Endothelial cell of umbilical vein (primary cell): Measurements from ENCODE around the gene FRMD4A. TPM values are rescaled to one million over a fixed set of nuclear protein-coding genes. Genes with fewer than 3 reads are reported as not detected.
A peak's percentile ranks its signal among the peaks of the same experiment; 100 is the strongest.

Experiments used
- BruUV-seq: library from RNA; stranded (reverse); fragments of 400-500 nt; replicated peaks from 2 replicates; lab custom pipeline; 2021; lab: Mats Ljungman, UMichigan
- CTCF ChIA-PET: fragments of 300-600, 350-600 bp; sonication (Branson Sonifier 250); formaldehyde crosslinking; loops from one replicate; lab custom pipeline; 2021; ENCODE audit warnings: antibody characterized with exemption, inconsistent platforms; lab: Charles Lee
- POLR2A ChIA-PET: fragments of 300-600, 350-600 bp; sonication (Branson Sonifier 250); formaldehyde crosslinking; loops from one replicate; lab custom pipeline; 2021; ENCODE audit warnings: antibody characterized with exemption, inconsistent platforms; lab: Charles Lee
- DNase-seq: peaks from one replicate; pipeline ENCODE4 v3.0.0-alpha.2; 2011; ENCODE audit warnings: low read depth, low spot score
- FAIRE-seq: peaks from 2 replicates; lab custom pipeline; 2011; peaks lifted over from hg19 to GRCh38; lab: Jason Lieb, UNC
- H2AFZ ChIP-seq: 2 replicates; pipeline ENCODE4 v1.6.0; 2012; ENCODE audit warnings: low read depth, low read length, control low read depth, inconsistent platforms
- H3K27ac ChIP-seq: 2 replicates; pipeline ENCODE4 v1.5.1; 2011; ENCODE audit warnings: low read depth, mild to moderate bottlenecking, control low read depth, low read length, moderate library complexity; ENCODE audit not compliant: insufficient read depth
- H3K27me3 ChIP-seq, 2 experiments: 2 replicates each; pipeline versions ENCODE4 v1.6.0 to v1.6.1; 2011; ENCODE audit warnings: low read length in 2 of 2, mixed read lengths in 1 of 2; ENCODE audit not compliant: control insufficient read depth in 2 of 2, insufficient read depth in 2 of 2
- H3K36me3 ChIP-seq, 2 experiments: 2 replicates in 1 of 2; 3 replicates in 1 of 2; pipeline ENCODE4 v1.5.1; 2011; ENCODE audit warnings: low read length in 2 of 2, mild to moderate bottlenecking in 1 of 2, moderate library complexity in 1 of 2; ENCODE audit not compliant: control insufficient read depth in 2 of 2, insufficient read depth in 2 of 2; ENCODE audit errors: extremely low read depth in 1 of 2
- H3K4me1 ChIP-seq: 3 replicates; pipeline ENCODE4 v1.5.1; 2011; ENCODE audit warnings: mild to moderate bottlenecking, low read length; ENCODE audit not compliant: control insufficient read depth, insufficient read depth; ENCODE audit errors: extremely low read depth
- H3K4me2 ChIP-seq: 2 replicates; pipeline ENCODE4 v1.6.1; 2011; ENCODE audit warnings: low read length, control low read depth, mixed read lengths; ENCODE audit not compliant: insufficient read depth
- H3K4me3 ChIP-seq, 3 experiments: fragments of 200-600 bp in 1 of 3; sonication (generic), shearing (Covaris generic) in 1 of 3; replicated peaks in 1 of 3; 2 replicates each; pipeline ENCODE4 v1.5.1; 2011 to 2016; ENCODE audit warnings: control low read depth in 3 of 3, low read length in 3 of 3, mild to moderate bottlenecking in 2 of 3, inconsistent platforms in 1 of 3, low read depth in 1 of 3, moderate library complexity in 1 of 3; ENCODE audit not compliant: insufficient read depth in 1 of 3
- H3K79me2 ChIP-seq: 2 replicates; pipeline ENCODE4 v1.6.0; 2012; ENCODE audit warnings: low read length, inconsistent platforms; ENCODE audit not compliant: control insufficient read depth, insufficient read depth
- H3K9ac ChIP-seq: replicated peaks from 2 replicates; pipeline ENCODE3; 2011; ENCODE audit warnings: low read length, control low read depth; ENCODE audit not compliant: insufficient read depth; ENCODE audit errors: extremely low read depth
- H3K9me1 ChIP-seq: replicated peaks from 3 replicates; pipeline ENCODE4 v1.6.0; 2011; ENCODE audit warnings: mild to moderate bottlenecking, low read length; ENCODE audit not compliant: control insufficient read depth, insufficient read depth; ENCODE audit errors: extremely low read depth
- H3K9me3 ChIP-seq: replicated peaks from 2 replicates; pipeline ENCODE4 v1.5.1; 2012; ENCODE audit warnings: low read length, inconsistent platforms; ENCODE audit not compliant: control insufficient read depth, insufficient read depth
- H4K20me1 ChIP-seq: replicated peaks from 2 replicates; pipeline ENCODE3; 2011; ENCODE audit warnings: mild to moderate bottlenecking, low read length; ENCODE audit not compliant: control insufficient read depth, insufficient read depth; ENCODE audit errors: extremely low read depth
- CTCF ChIP-seq, 2 donors: IDR thresholded peaks; 1 replicate in 1 of 2; 2 replicates in 1 of 2; pipeline ENCODE4 v1.5.1; 2011; ENCODE audit warnings: low read length in 2 of 2, mild to moderate bottlenecking in 2 of 2, moderate library complexity in 2 of 2, control low read depth in 1 of 2, inconsistent platforms in 1 of 2, low read depth in 1 of 2; ENCODE audit not compliant: insufficient read depth in 1 of 2; ENCODE audit errors: extremely low read depth in 1 of 2
- EZH2 ChIP-seq: IDR thresholded peaks from 2 replicates; pipeline ENCODE4 v1.6.1; 2012; ENCODE audit warnings: borderline replicate concordance, low read depth, mild to moderate bottlenecking, moderate library complexity, low read length, inconsistent platforms; ENCODE audit not compliant: severe bottlenecking
- FOS ChIP-seq: IDR thresholded peaks from 2 replicates; pipeline ENCODE4 v1.6.1; 2011; ENCODE audit warnings: mild to moderate bottlenecking, low read length, moderate library complexity, borderline replicate concordance; ENCODE audit not compliant: insufficient read depth
- GATA2 ChIP-seq: IDR thresholded peaks from 2 replicates; pipeline ENCODE4 v1.7.0; 2011; ENCODE audit warnings: low read depth, mild to moderate bottlenecking, moderate library complexity, mixed read lengths, low read length; ENCODE audit not compliant: insufficient read length, insufficient read depth
- MYC ChIP-seq: IDR thresholded peaks from one replicate; pipeline ENCODE4 v1.6.1; 2011; ENCODE audit warnings: mild to moderate bottlenecking, low read depth, low read length
- POLR2A ChIP-seq: IDR thresholded peaks from 2 replicates; pipeline ENCODE4 v1.6.1; 2012; ENCODE audit warnings: low read depth, mild to moderate bottlenecking, control low read depth, low read length
- POLR2AphosphoS5 ChIP-seq: IDR thresholded peaks from 2 replicates; pipeline ENCODE4 v1.6.1; 2012; ENCODE audit warnings: low read depth, mild to moderate bottlenecking, control low read depth, low read length, moderate library complexity; ENCODE audit not compliant: insufficient read depth
- dilution Hi-C: fragments of 300-500 bp; cut with MboI; formaldehyde crosslinking; loops from one replicate; pipeline ENCODE4 v1.15.0; 2019; ENCODE audit warnings: low sequenced_read_pairs; ENCODE audit not compliant: extremely low pct_ligation_motif_present
- intact Hi-C: fragments of 100-400 bp; cut with micrococcal nuclease; formaldehyde crosslinking; loops from one replicate; pipeline ENCODE4 v1.10.0; 2022
- polyA plus RNA-seq, 4 experiments: library from polyadenylated mRNA; depleted of rRNA in 3 of 4; stranded (reverse) in 3 of 4; unstranded in 1 of 4; fragments of >200 nt; gene quantifications; 2 replicates each; pipeline versions ENCODE4 v1.2.1 to v1.2.3, GENCODE V29; 2011 to 2012; ENCODE audit warnings: missing spikeins in 1 of 4
- total RNA-seq: library from RNA; stranded (reverse); gene quantifications from 2 replicates; pipeline ENCODE4 v1.2.3, GENCODE V29; 2021
- TF ChIP-seq, protein P1 (sequence below): IDR thresholded peaks from 2 replicates; pipeline ENCODE4 v1.6.1; 2011; ENCODE audit not compliant: insufficient read depth, insufficient read length

FRMD4A gene
- total and polyA plus RNA-seq, 2 donors (not counting 3 experiments of a cell fraction or from before 2014, with no cell fraction given): 123 to 148 TPM

DNA sequence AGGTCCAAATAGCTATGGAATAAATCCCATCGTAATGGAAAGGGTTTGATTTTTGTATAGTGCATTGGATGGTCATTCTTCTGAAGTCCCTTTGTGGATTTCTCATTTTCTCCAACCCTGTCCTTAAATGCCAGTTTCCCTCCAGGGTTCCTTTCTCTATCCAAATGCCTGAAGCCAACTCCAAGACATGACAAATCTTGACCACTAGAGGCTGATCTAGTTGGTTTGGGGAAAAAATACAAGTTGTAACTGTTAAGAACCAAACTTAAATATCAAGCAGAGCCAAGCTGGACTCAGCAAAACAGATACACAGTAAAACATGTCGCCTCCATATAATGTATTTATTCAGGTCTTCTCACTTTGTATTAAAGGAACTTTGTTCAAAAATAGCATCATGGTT lies 28.7 kb downstream of the FRMD4A start:
- dilution Hi-C loops: no loop called here
- Histone ChIP-seq H3K27me3 (peaks cover 26 to 29% of the 10 kb centered on the region in 2 experiments), H3K27ac (no peak overlapping the region), H3K9me1 (no peaks in the 10 kb centered on the region), H4K20me1 (no peaks in the 10 kb centered on the region), H3K4me1 (no peaks in the 10 kb centered on the region), H3K79me2 (no peaks in the 10 kb centered on the region), H3K9me3 (no peaks in the 10 kb centered on the region), H3K36me3 (no peaks in the 10 kb centered on the region), H3K9ac (no peak overlapping the region), H3K4me3 (no peak overlapping the region), H2AFZ (no peak overlapping the region), H3K4me2 (no peak overlapping the region)
- TF ChIP-seq POLR2AphosphoS5: no peak
- peak; percentile 19 to 43 for TF ChIP-seq CTCF (IDR thresholded peaks at IDR 0.05; ENCODE audit: extremely low read depth in 1 of 2, insufficient read depth in 1 of 2, low read depth in 1 of 2, low read length in 2 of 2)
- intact Hi-C loops: loop anchor here (10.0 kb wide), 1 partner anchor 173 kb away; no protein-coding TSS in a partner anchor
- FAIRE-seq (peak; percentile 81), DNase-seq (peak; percentile 26)
- ChIA-PET CTCF (interaction anchor here (0.8 to 1.4 kb wide), 4 partner anchors 30 to 105 kb away, joined by 3 to 5 read pairs (median 3); no protein-coding TSS in a partner anchor), POLR2A (no interaction called here)
- no TSS peak for BruUV-seq

DNA sequence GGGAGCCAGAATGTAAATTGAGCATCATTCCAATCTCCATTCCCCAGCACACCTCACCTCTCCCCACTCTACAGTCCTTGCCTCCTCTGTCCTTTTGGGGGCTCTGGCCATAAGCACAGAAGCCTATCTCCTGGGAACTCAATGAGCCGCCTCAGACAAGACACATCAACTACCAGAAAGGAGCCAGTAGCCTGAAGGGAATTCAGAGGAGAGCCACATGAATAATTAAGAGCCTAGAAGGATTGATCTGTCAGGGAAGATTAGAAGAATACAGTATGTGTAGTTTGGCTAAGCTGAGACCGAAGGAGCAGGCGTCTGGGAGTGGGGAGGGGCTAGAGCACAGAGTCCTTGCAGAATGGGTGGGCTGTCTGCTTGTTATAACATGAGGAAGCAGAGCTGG lies 31.2 kb downstream of the FRMD4A start:
- H2AFZ ChIP-seq: no peak overlapping the region
- ChIA-PET CTCF (interaction anchor here (0.5 to 2.3 kb wide), 4 partner anchors 14 to 318 kb away, joined by 3 to 5 read pairs (median 4); no protein-coding TSS in a partner anchor), POLR2A (no interaction called here)
- no TSS peak for BruUV-seq
- dilution Hi-C loops (no loop called here), intact Hi-C loops (no loop called here)
- DNase-seq: no peak
- no peaks in the 10 kb centered on the region for H3K9me3 ChIP-seq
- no peak overlapping the region for H3K4me3 ChIP-seq
- no peaks in the 10 kb centered on the region for H3K9me1 ChIP-seq
- no peak overlapping the region for H3K9ac ChIP-seq
- no peak overlapping the region for H3K4me2 ChIP-seq
- no peak for TF ChIP-seq POLR2A
- no peak for TF ChIP-seq FOS
- TF ChIP-seq GATA2: no peak
- no peak for TF ChIP-seq CTCF (IDR thresholded peaks at IDR 0.05; ENCODE audit: extremely low read depth in 1 of 2, insufficient read depth in 1 of 2, low read depth in 1 of 2, low read length in 2 of 2)
- no peak for TF ChIP-seq POLR2AphosphoS5
- TF ChIP-seq MYC: no peak
- TF ChIP-seq, protein P1, sequence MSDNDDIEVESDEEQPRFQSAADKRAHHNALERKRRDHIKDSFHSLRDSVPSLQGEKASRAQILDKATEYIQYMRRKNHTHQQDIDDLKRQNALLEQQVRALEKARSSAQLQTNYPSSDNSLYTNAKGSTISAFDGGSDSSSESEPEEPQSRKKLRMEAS: no peak
- no peak for TF ChIP-seq EZH2
- H4K20me1 ChIP-seq: no peaks in the 10 kb centered on the region
- FAIRE-seq: no peak
- H3K79me2 ChIP-seq: no peaks in the 10 kb centered on the region
- no peaks in the 10 kb centered on the region for H3K4me1 ChIP-seq
- no peak overlapping the region for H3K27ac ChIP-seq
- H3K36me3 ChIP-seq: no peaks in the 10 kb centered on the region
- peaks cover 24 to 26% of the 10 kb centered on the region in 2 experiments for H3K27me3 ChIP-seq
